GM12892 (cell line): ENCODE measurements around the gene LCN6.

Source experiments
- POLR2A ChIP-seq: IDR thresholded peaks from 2 replicates; pipeline ENCODE4 v1.6.1; 2011; ENCODE audit warnings: low read depth, low read length, control low read depth
- POLR2AphosphoS5 ChIP-seq: IDR thresholded peaks from 2 replicates; pipeline ENCODE4 v1.6.1; 2011; ENCODE audit warnings: low read depth, low read length, control low read depth

GRCh38 chr9:136713550-136713949 is 34.8 kb downstream of the LCN6 start:
- TF ChIP-seq POLR2A (no peak), POLR2AphosphoS5 (no peak)
